Activated CD8-positive, alpha-beta memory T cell treated with anti-CD3 and anti-CD28 coated beads for 36 hours (primary cell): ENCODE measurements around the gene KCNJ6. TPM values are rescaled to one million over a fixed set of nuclear protein-coding genes. Genes with fewer than 3 reads are reported as not detected.

ENCODE experiments used
- CTCF ChIA-PET: fragments of 350-600 bp; sonication (Branson Sonifier 250); formaldehyde crosslinking; loops from one replicate; lab custom pipeline; 2021; ENCODE audit warnings: antibody characterized with exemption; lab: Charles Lee
- POLR2A ChIA-PET: fragments of 350-600 bp; sonication (Branson Sonifier 250); formaldehyde crosslinking; loops from one replicate; lab custom pipeline; 2021; ENCODE audit warnings: antibody characterized with exemption; lab: Charles Lee
- total RNA-seq, 2 experiments: library from RNA; stranded (reverse); gene quantifications; one replicate each; pipeline ENCODE4 v1.2.3, GENCODE V29; 2021

Gene KCNJ6
- total RNA-seq, 2 experiments from 2014 or later, result not detected

GRCh38 chr21:37568415-37568814, 347.8 kb downstream of the KCNJ6 start:
- ChIA-PET CTCF (no interaction called here), POLR2A (no interaction called here)

DNA sequence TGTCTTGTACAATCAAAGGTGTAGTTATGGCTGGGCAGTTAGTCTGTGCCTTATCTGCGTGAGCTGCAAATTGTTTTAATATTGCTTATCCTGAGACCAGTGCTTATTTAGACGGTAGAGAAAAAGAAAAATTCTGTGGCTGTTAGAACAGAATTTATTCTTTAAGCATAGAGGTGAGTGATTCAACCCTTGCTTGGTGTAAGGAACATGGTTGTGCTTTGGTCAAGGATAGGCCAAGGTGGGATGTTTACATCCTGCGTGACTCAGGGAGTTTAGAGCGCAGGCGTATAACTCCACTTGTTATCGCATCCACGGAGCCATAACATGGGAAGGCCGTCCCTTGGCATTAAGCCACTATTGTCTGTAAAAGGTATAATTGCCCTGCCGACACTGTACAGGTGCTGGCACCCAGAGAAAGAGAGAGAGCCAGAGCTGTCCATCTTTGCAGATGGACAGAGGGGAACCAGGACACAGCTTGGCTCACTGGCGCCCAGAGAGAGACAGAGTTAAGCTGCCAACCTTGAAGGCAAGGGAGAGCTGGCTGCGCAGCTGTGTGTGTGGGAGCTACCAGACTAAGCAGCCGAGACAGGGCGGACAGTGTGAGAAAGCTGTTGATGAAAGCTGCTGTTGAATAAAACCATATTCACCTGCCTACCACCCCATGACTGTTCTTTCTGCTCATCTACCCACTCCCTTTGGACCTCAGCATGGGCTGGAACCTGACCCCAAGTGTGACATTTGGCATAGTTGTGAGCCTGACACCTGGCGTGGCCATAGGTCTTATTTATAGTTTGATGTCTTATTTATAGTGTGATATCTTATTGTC, 349.3 kb downstream of the KCNJ6 start:
- ChIA-PET CTCF (no interaction called here), POLR2A (interaction anchor here (0.6 kb wide), 1 partner anchor 44 kb away, joined by 9 read pairs; no protein-coding TSS in a partner anchor)

DNA sequence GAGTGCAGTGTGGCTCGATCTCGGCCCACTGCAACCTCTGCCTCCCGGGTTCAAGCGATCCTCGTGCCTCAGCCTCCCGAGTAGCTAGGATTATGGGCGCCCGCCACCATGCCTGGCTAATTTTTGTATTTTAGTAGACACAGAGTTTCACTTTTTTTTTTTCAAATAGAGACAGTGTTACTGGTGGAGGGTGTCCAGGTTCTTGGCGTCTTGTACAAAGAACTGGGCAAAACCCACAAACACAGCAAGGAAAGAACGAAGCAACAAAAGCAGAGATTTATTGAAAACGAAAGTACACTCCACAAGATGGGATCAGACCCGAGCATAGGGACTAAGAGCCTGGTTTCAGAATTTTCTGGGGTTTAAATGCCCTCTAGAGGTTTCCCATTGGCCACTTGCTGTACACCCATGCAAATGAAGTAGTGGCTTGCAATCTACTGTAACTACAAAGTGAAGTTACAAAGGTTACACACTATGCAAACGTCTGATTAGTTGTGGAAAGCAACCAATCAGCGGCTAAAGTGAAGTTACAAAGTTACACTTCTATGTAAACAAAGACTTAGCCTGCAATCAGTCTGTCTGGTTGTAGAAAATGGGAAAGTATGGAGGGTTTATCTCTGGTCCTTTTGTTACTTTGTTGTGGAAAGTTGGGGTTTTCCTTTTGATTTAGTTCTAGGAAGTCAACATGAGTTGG, 350.6 kb downstream of the KCNJ6 start:
- CTCF ChIA-PET, result interaction anchor here (1.2 kb wide), 1 partner anchor 28 kb away, joined by 3 read pairs; no protein-coding TSS in a partner anchor

GRCh38 chr21:37564924-37565529, 351.2 kb downstream of the KCNJ6 start:
- CTCF ChIA-PET, result interaction anchor here (1.2 to 1.8 kb wide), 3 partner anchors 8 to 32 kb away, joined by 3 to 8 read pairs (median 3); no protein-coding TSS in a partner anchor
- POLR2A ChIA-PET, result interaction anchor here (0.9 to 1.4 kb wide), 2 partner anchors 157 to 306 kb away, joined by 3 to 7 read pairs; no protein-coding TSS in a partner anchor

More for the DNA sequence above, 350.6 kb downstream of the KCNJ6 start:
- POLR2A ChIA-PET, result no interaction called here

- ChIA-PET POLR2A (interaction anchor here (0.6 to 1.4 kb wide), 14 partner anchors 31 to 1244 kb away, joined by 3 to 7 read pairs (median 4); partner anchors contain the start of genes DYRK1A and VPS26C), CTCF (interaction anchor here (0.8 to 1.8 kb wide), 7 partner anchors 8 to 345 kb away, joined by 3 to 8 read pairs (median 3); no protein-coding TSS in a partner anchor)
Observed at GRCh38 chr21:37564341-37564923, 351.8 kb downstream of the KCNJ6 start.

DNA sequence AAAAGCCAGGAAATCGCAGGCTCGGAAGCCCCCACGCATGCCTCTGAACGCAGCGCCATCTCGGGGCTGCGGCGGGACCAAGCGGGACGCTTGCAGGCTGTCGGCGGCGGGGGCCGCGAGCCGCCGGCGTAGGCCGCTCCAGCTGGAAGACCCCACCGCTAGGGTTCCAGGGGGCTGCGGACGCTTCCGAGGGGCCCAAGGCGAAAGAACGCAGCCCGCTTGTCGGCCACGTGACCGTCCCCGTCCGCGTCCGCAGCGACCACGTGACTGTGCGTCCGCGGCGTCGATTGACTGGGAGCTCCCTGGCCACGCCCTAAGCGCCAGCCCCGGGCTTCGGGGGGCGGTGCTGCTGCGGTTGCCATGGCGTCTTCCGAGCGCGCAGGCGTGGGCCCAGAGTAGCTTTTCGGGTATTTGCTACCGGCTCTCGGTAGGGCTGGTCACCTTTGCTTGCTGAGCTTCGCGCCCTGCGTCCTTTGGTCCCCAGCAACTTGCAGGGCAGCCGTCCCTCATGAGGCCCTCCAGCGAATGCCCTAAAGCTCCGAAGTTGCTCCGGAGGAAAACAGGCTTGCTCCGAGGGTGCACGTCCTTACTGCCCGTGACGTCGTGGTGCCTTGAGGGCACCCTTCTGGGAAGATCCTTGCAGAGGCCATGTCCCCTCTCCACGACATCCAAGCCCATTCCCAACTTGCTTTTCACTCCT, 352.5 kb downstream of the KCNJ6 start:
- ChIA-PET CTCF (interaction anchor here (0.8 to 1.8 kb wide), 7 partner anchors 9 to 344 kb away, joined by 3 to 8 read pairs (median 3); no protein-coding TSS in a partner anchor), POLR2A (interaction anchor here (0.5 to 1.4 kb wide), 19 partner anchors 31 to 1750 kb away, joined by 3 to 7 read pairs (median 3); partner anchors contain the start of genes BRWD1, DYRK1A and VPS26C)

DNA sequence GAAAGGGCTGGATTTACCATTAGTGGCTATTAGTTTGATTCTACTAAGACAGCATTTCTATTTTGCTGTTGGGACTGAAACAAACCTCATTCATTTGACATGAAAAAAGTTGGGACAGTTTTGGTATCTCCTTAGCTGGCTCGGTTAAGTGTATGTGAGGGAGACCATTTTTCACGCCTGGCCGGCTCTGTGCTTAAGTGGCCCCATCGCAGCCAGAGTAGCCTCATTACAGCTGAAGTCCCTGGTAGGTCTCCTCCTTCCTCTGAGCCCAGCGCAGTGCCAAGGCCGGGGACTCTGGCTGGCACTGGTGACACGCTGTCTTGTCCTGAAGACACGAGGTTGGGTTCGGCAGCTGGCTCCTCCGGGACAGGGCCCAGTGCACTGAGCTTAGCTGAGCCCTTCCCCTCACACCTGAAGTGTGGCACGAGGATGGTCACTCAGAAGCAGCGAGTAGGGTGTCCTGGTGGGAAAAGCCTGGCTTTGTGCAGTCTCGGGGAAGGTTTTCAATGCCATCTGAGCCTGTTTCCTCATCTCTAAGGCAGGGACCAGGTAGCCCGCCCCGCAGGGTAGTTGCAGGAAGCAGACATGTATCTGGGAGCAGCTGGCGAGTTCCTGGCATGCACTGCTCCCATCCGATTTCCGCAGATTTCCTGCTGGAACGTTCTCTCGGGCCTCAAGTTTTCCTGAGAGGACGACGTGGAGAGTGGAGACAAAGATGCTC, 353.2 kb downstream of the KCNJ6 start:
- POLR2A ChIA-PET, result interaction anchor here (0.5 to 1.2 kb wide), 12 partner anchors 30 to 1751 kb away, joined by 3 to 5 read pairs (median 3); partner anchors contain the start of genes BRWD1, DYRK1A and VPS26C
- CTCF ChIA-PET, result interaction anchor here (0.8 to 1.8 kb wide), 6 partner anchors 9 to 343 kb away, joined by 3 to 8 read pairs (median 4); no protein-coding TSS in a partner anchor

GRCh38 chr21:37561941-37562919, 354.0 kb downstream of the KCNJ6 start:
- POLR2A ChIA-PET, result interaction anchor here (0.5 kb wide), 1 partner anchor 583 kb away, joined by 3 read pairs; no protein-coding TSS in a partner anchor

GRCh38 chr21:37561506-37561905, 354.8 kb downstream of the KCNJ6 start:
- POLR2A ChIA-PET, result no interaction called here

More at GRCh38 chr21:37561941-37562919, 354.0 kb downstream of the KCNJ6 start:
- CTCF ChIA-PET, result no interaction called here

DNA sequence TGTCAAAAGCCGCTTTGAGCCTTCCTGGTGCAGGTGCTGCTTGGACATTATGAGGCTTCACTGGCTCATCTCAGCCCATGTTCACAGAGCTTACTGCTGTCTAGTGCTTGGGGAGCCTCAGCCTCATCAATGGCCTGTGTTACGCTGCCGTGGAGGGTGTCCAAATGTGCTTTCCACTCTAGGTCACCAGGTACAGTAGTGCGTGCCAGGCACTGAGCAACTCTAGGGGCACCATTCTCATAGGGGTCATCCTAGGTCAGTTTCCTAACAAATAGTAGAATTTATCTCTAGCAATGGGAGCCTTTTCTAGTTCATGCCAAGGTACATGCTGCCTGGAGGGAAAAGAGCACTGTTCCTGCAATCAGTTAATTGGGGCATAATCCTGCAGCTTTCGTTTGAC, 355.9 kb downstream of the KCNJ6 start:
- POLR2A ChIA-PET, result no interaction called here
- CTCF ChIA-PET, result no interaction called here

More at GRCh38 chr21:37561506-37561905, 354.8 kb downstream of the KCNJ6 start:
- CTCF ChIA-PET, result no interaction called here

DNA sequence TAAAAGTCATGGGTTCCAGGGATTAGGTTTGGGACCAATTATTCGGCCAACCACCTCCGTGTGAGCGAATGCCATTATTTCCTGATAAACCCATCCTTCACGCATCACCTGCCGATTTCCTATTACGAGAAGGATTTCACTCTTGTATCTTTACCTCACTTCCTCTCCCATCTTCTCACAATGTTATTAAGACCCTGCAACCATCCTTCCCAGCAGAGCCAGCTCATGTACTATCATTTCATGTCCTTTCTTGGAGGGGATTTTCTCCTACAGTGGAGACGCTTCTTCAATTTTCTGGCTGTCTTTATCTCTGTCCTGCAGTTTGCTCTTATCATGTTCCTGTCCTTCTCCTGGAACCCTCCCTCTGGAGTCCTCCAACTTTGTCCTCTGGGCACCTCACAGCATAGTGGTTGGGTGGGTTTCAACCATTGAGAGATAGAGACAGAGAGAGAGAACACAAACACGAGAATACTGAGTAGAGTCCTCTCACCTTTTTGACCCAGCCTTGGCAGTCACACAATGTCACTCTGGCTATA, 357.5 kb downstream of the KCNJ6 start:
- CTCF ChIA-PET, result no interaction called here
- POLR2A ChIA-PET, result no interaction called here
